ENCODE results near the gene MORN1.

The MORN1 gene

DNA sequence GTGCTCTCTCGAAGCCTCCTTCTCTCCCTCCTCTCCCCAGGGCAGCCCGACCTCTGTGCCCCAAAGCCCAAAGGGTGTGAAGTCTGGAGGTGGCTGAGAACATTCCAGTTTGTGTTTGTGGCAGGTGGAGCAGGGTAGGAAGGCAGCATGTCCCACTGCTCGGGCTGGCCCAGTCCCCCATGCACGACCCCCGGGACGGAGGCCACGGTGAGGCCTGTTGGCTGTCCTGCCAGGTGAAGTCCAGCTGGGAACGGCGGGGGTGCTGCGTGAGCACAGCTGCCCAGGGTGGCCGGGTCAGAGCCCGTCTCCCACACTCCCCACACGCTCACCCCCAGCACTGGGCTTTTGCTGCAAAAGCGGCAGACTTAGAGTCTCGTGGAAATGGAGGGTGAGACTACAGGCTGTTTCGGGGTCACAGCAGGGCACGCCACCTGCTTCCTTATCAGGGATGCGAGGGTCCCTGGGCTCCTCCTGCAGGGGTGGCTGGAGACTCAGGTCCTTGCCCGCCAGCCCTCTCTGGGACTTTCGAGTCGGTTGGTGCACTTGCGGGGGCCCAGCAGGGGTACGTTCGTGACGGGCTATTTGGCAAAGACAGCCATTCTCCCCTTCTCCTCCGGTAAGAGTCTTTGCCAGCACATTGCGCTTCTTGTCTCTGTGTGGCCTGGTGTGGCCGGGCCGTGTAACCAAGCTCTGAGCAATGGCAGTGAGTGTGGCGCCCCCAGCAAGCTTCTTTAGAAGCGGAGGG is 40.3 kb downstream of the MORN1 start:
- DNase-seq (ENCODE audit: low spot score): no peak

DNA sequence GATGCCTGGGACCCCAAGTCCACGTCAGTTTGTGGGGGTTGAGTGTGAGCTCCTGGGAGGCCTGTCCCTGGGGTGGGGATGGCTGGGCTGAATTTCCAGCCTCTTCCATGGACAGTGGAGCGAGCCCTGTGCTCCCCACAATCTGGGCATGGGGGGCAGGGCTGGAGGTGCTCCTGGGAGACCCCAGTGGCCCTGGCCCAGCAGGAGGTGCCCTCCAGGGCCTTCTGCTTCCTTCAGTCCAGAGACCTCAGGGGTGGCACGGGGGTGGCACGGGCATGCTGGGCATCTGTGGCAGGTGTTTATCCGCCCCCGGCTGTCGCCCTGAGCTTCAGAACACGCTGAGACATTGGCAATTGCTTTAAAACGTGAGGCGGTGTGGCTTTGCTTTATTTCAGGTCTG is 40.9 kb downstream of the MORN1 start:
- no peak for DNase-seq (ENCODE audit: low spot score)

DNA sequence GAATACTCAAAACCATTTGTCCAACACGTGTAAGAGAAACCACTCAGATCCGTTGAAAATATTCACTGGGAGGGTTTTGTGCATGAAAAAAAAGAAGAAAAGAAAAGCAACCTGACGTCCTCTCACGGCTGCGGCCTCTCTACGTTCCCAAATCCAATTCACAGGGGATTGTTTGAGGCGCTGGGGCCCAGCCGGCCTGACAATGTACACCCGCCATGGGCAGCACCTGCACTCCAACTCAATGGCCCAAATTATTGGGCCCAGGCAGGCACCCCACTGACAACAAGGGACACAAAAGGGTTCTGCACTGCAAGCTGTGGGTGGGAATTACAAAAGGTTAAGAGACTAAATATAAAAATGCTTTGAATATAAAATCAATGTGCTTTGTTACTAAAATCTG is 41.5 kb downstream of the MORN1 start:
- no peak for DNase-seq (ENCODE audit: low spot score)

- DNase-seq (ENCODE audit: low spot score): no peak
Measured at GRCh38 chr1:2348346-2349325, 42.7 kb downstream of the MORN1 start.

DNA sequence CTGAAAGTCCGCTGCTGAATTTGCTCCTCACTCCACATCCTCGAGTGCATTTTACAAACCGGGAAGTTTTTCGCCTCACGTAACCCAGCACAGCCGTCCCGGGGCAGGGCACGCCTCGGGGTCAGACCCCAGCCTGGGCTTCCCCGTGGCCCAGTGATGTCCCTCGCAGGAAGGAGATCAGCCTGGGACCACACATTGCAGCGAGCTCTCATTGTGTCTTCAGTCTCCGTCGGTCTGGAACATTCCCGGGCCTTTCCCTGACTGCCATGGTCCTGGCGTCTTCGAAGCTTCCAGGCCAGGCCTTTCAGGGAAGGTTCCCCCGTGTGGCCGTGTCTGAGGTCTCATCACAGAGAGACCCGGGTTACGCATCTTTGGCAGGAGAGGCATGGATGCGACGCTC is 43.5 kb downstream of the MORN1 start:
- no peak for DNase-seq (ENCODE audit: low spot score)

DNA sequence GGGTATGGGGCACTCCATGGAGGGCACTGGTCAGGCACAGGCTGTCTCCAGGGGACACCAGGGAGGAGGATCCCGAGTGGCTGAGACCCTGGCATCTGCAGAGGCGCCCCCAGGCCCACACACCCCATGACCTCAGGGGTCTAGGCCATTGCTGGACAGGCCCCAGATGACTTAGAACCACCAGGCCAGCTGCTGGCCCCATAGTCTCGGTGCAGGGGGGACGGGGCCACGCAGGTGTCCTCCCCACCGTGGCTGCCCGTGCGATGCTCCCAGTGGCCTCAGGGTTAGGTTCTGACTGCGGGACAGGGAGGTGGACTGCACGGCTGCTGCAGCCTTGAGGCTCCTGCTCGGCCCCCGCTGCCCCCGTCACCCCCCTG is 44.0 kb downstream of the MORN1 start:
- DNase-seq (ENCODE audit: low spot score): no peak

- no peak for DNase-seq (ENCODE audit: low spot score)
Measured at GRCh38 chr1:2346691-2347408, 44.5 kb downstream of the MORN1 start.

DNA sequence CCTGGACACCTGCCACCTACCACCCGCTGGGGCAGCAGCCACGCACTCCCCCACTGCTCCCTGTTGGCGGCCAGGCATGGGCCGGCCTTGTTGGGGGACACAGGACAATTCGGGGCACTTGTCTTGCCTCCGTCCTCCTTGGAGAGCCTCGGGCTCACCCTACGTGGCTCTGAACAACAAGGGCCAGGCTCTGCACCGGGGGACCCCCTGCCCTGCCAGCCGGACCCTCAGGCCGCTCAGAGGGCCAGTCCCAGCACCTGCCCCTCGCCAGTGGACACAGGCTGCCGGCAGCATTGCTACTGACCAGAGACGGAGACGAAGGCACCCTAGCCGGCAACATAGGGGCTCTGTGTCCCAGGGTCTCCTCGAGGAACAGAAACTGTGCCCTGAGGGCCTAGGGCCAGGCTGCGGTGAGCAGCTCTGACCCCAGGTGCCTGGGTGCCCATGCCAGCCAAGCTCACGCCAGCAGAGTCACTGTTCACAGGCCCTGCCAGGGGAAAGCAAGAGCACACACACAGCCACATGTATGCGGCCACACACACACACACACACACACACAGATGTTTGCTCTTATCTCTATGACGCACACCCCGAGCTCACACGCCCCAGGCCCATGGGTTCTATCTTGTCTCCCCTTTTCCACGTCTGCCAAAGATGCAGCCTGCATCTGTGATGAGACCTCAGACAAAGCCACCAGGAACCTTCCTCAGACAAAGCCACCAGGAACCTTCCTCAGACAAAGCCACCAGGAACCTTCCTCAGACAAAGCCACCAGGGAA is 45.9 kb downstream of the MORN1 start:
- DNase-seq (ENCODE audit: low spot score): peak; percentile 70

DNA sequence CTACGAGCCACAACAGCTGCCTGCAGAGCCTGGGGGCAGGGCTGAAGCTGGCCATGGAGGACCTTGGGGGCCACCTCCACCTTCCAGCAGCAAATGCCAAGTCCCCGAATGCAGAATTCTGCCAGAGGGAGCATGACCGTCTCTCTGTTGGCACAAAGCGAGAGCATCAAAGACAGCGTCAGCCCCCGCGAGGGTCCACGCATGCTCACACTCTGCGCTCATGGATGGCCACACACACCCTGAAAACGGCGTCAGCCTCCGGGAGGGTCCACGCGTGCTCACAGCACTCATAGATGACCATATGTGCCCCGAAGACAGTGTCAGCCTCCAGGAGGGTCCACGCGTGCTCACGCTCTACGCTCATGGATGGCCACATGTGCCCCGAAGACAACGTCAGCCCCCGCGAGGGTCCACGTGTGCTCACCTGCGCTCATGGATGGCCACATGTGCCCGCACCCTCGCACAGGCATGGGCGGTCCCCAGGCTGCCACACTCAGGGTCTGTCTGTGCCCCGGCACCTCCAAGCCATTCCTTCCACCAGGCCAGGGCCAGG is 46.5 kb downstream of the MORN1 start:
- no peak for DNase-seq (ENCODE audit: low spot score)

DNA sequence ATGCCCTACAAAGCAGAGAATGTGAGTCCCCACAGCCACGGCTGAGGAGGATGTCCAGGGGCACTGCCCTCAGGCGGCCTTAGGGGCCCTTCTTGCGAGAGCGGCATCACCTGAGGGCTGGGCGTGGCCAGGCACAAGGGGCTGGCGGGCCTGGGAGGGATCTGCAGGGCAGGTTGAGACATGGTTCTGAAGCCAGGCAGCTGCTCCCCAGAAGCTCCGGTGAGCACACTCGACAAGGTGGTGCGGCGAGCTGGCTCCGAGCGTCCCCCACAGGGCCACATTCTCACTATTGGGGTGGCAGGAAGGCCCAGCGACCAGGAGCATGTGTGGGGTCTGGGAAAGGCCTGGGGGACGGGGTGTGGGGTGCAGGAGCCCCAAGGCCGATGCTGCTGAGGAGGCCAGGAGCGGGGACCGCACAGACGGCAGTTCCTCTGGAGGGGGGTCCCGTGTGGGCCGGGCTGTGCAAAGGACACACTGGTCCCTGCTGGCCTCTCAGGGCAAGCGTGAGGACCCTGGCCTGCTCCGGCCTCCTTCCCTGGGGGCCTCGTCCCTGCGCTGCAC is 47.2 kb downstream of the MORN1 start:
- DNase-seq (ENCODE audit: low spot score): no peak

- no peak for DNase-seq (ENCODE audit: low spot score)
Measured at GRCh38 chr1:2343023-2343935, 48.1 kb downstream of the MORN1 start.

DNA sequence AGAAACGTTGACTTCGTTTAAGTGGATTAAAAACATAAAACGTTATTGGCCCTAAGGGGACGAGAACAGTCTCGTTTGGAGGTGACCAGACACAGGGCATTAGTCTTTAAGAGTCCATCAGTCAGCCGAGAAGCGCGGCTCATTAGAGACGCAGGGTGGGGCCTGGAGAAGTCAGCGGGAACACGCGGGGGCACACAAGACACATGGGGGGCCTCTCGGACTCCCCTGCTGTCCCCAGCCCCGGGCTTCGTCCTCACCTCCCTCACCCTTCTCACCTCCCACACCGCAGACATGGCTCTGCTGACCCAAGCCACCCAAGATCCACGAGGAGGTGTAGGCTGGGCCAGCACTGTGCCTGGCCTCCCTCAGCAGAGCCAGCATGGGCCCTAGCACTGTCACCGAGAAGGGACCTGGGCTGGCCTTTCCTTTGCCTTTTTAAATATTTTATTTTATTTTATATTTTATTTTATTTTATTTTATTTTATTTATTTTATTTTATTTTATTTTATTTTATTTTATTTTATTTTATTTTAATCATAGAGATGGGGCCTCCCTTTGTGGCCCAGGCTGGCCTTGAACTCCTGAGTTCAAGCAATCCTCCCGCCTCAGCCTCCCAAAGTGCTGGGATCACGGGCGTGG is 48.9 kb downstream of the MORN1 start:
- no peak for DNase-seq (ENCODE audit: low spot score)

DNA sequence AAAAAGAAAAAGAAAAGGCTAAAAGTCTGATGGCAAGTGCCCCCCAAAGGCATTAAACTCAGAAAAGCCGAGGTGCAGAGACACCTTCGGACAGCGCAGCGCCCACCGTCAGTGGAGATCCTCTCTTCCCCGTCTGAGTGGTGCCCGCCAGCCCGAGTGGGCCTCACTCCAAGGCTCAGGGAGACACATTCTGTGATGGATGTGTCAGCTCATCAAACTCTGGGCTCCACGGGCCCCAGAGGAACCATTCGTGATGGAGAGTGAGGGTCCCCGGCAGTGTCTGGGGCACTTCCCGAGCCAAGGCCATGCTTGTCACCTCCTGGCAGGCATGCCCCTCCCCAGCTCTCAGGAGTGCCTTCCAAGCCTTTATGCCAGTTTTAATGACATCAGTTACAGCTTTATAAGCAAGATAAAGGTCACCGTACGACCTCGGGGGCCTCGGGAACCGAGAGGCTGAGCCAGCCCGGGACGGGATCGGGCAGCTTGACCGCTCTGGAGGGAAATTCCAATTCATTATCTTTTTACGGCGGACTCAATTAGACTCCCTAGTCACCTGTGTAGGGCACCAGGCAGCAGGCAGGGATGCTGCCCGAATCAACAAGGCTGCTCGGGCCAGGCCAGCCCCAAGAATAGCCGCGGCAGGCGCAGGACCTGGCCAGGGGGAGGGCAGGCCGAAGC is 49.5 kb downstream of the MORN1 start:
- no peak for DNase-seq (ENCODE audit: low spot score)

GRCh38 chr1:2340918-2341254 is 50.5 kb downstream of the MORN1 start:
- no peak for DNase-seq (ENCODE audit: low spot score)

GRCh38 chr1:2340086-2340917 is 51.1 kb downstream of the MORN1 start:
- DNase-seq (ENCODE audit: low spot score): no peak

DNA sequence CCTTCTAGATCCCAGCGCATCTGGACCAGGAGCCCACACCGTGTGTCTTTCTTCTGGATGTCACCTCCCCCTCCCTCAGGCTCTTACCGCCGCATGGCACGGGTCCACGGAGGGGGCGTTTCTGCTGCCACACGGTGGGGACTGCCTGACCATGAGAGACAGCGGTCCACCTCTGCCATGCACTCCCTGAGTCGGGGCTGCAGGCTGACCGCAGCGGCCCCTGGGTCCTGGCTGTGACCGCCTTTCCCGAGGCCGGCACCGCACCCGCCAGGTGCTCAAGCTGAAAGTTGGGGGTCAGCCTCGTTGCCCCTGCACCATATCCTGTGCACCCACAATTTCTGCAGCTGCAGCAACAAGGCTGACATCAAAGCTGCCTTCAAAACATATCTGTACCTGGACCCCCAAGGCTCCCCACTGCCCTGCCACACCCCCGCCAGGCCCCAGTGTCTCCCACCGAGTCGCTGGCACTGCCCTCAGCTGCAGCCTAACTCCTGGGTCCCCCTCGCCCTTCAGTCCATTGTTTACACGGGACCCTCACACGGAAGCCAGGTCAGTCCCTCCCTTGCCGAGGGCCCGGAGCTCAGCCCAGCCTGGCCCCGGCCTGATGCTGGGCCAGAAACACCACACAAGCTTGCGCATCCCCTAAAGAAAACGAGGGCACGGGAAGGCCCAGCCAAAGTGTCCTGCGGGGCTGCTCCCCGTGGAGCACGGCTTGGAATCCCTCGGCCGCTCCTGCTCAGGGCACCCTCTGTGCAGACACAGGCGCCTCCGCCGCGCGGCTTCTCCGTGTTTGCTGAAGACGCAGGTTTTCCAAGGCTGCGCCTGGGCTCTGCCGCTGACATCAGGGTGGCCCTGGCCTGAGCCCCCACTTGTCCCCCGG is 51.9 kb downstream of the MORN1 start:
- no peak for DNase-seq (ENCODE audit: low spot score)

DNA sequence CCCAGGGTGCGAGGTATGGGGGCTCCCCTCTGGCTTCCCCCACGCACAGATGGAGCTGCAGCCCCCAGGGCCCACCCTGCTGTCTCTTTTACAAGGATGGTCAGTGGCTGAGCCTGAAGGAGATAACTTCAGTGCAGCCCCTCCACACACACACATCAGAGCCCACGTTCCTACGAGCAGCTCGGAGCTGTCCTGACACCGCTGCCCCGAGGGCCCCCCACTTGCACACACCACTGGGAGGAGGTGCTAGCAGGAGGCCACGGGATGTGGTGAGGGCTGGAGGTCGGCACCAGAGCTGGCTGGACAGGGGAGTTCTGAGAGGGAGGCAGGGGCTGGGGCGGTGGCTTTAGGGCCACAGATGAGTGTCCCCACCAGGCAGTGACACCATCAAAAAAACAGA is 53.9 kb downstream of the MORN1 start:
- DNase-seq (ENCODE audit: low spot score): no peak

All from hematopoietic multipotent progenitor cell treated with erythropoietin and hydrocortisone succinate and interleukin-3 and kit ligand, for 15 days (in vitro differentiated cells).